Muscle of leg (tissue), 11 donors: Measurements from ENCODE around the gene MRI1. TPM values are rescaled to one million over a fixed set of nuclear protein-coding genes. Genes with fewer than 3 reads are reported as not detected.
"Not testable (repeated sequence)": the region's sequence is repeated elsewhere in the genome, so short reads cannot be mapped to it uniquely, and the experiment has no call there.

Experiments
- DNase-seq: peaks from one replicate; pipeline ENCODE4 v3.0.0; 2013
- H3K27ac ChIP-seq: one replicate; pipeline ENCODE4 v1.5.1; 2013; ENCODE audit warnings: mild to moderate bottlenecking, low read length, control low read depth
- H3K27me3 ChIP-seq: one replicate; pipeline ENCODE4 v1.6.1; 2013; ENCODE audit warnings: low read length; ENCODE audit not compliant: control insufficient read depth, insufficient read depth
- H3K36me3 ChIP-seq: one replicate; pipeline ENCODE4 v1.6.1; 2013; ENCODE audit warnings: low read length; ENCODE audit not compliant: control insufficient read depth, insufficient read depth
- H3K4me1 ChIP-seq: one replicate; pipeline ENCODE4 v1.6.1; 2013; ENCODE audit warnings: low read length; ENCODE audit not compliant: control insufficient read depth, insufficient read depth
- H3K4me3 ChIP-seq: one replicate; pipeline ENCODE4 v1.5.1; 2013; ENCODE audit warnings: low read length, control low read depth
- H3K9me3 ChIP-seq: replicated peaks from 2 replicates; pipeline ENCODE4 v1.6.1; 2013; ENCODE audit warnings: low read depth, low read length; ENCODE audit not compliant: control insufficient read depth
- WGBS: methylation state at CpG from one replicate; pipeline ENCODE4 v1.1.5; 2013; ENCODE audit warnings: missing lambda C conversion rate; ENCODE audit not compliant: insufficient coverage; 5-methylcytosine and 5-hydroxymethylcytosine counted together
- polyA plus RNA-seq, 8 donors: library from polyadenylated mRNA; unstranded; fragments of 120-200 nt; gene quantifications; one replicate each; pipeline versions ENCODE4 v1.2.1 to v1.2.3, GENCODE V29; 2013; ENCODE audit warnings: inconsistent platforms in 1 of 8, low replicate concordance in 1 of 8; ENCODE audit not compliant: insufficient read length in 8 of 8, insufficient read depth in 1 of 8
- total RNA-seq: library from RNA; stranded (reverse); fragments of 120-200 nt; gene quantifications from one replicate; pipeline ENCODE4 v1.2.4, GENCODE V29; 2013

MRI1 gene
- total and polyA plus RNA-seq, 9 donors = 15.6 to 27.9 (median 20.4) TPM

DNA sequence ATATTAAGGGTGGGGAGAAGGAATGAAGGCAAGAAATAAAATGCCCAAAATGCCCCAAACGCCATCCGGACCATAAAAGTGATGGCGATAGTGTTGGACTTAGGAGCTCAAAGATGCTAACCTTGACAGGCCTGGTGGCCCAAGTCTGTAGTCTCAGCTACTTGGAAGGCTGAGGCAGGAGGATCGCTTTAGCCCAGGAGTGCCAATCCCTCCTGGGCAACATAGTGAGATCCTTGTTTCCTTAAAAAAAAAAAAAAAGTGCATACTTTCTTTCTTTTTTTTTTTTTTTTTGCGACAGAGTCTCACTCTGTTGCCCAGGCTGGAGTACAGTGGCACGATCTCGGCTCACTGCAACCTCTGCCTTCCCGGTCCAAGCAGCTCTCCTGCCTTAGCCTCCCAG lies 32.0 kb upstream of the MRI1 start:
- Histone ChIP-seq H3K36me3 (peaks cover 4% of the 10 kb centered on the region), H3K27ac (no peak overlapping the region)
- WGBS = 95% methylated on average over 3 of the region's 8 CpGs

DNA sequence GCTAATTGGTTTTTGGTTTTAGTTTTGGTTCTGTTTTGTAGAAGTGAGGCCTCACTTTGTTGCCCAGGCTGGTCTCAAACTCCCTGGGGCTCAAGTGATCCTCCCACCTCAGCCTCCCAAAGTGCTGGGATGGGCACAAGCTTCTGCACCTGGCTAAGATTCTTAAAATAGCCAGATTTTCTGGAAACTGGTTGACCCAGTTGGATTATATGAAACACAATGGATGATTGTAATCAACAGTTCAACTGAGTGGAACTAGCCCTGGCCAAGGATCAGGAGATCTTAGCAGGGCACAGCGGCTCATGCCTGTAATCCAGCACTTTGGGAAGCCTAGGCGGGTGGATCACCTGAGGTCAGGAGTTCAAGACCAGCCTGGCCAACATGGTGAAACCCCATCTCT lies 29.6 kb upstream of the MRI1 start:
- Histone ChIP-seq H3K9me3 (no peaks in the 10 kb centered on the region), H3K27ac (no peak overlapping the region), H3K4me3 (no peak overlapping the region), H3K27me3 (no peaks in the 10 kb centered on the region), H3K36me3 (peaks cover 6% of the 10 kb centered on the region), H3K4me1 (peaks cover 10% of the 10 kb centered on the region)
- DNase-seq = no peak
- WGBS = 100% methylated on average over 2 of the region's 2 CpGs

More for the DNA sequence above, 32.0 kb upstream of the MRI1 start:
- no peak for DNase-seq
- no peaks in the 10 kb centered on the region for H3K27me3 ChIP-seq
- peaks cover 10% of the 10 kb centered on the region for H3K4me1 ChIP-seq
- no peaks in the 10 kb centered on the region for H3K9me3 ChIP-seq
- peak overlapping the region; percentile 76 for H3K4me3 ChIP-seq

DNA sequence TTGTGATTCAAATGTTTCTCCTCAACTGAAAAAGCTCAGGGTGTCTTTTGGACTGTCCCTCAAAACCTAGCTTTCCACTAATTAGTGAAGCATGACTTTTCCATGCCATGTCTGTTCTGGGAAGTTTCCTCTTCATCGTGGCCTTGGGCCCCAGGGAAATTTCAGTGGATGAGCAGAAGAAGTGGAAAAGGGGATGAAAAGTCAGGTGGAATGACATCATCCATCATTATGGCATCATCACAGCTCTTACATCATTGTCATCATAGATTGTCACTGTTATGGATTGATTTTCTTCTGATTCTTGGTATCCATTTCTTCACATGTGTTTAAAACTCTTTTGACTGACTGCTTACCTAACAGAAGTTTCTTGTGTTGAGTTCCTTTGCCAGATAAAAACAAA lies 26.2 kb upstream of the MRI1 start:
- Histone ChIP-seq H3K36me3 (peaks cover 6% of the 10 kb centered on the region), H3K4me1 (no peaks in the 10 kb centered on the region), H3K9me3 (no peaks in the 10 kb centered on the region), H3K4me3 (no peak overlapping the region), H3K27ac (no peak overlapping the region), H3K27me3 (no peaks in the 10 kb centered on the region)
- no peak for DNase-seq
- WGBS = no CpG with 5 or more reads among the region's 1 CpG

DNA sequence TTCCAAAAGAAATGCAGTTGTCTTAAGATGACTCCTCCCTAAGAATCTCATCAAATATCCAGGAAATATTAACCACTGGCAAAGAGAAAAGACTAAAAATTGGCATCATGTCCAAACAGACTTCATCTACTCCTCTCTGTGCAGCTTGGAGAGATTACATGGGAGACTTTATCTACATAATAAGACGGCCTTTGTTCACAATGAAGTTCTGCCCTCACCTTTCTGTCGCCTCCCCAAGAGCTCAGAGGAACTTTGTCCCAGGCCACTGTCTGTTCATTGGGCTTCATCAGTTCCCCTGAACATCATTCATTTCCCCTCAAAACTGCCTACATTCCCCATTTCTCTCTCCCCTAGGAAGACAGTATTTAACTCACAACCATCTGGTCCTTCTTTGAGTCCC lies 22.4 kb upstream of the MRI1 start:
- no peak for DNase-seq
- Histone ChIP-seq H3K4me3 (no peak overlapping the region), H3K9me3 (no peaks in the 10 kb centered on the region), H3K27ac (no peak overlapping the region), H3K27me3 (no peaks in the 10 kb centered on the region), H3K36me3 (peaks cover 6% of the 10 kb centered on the region), H3K4me1 (no peaks in the 10 kb centered on the region)
- 71% methylated on average over 2 of the region's 2 CpGs for WGBS

DNA sequence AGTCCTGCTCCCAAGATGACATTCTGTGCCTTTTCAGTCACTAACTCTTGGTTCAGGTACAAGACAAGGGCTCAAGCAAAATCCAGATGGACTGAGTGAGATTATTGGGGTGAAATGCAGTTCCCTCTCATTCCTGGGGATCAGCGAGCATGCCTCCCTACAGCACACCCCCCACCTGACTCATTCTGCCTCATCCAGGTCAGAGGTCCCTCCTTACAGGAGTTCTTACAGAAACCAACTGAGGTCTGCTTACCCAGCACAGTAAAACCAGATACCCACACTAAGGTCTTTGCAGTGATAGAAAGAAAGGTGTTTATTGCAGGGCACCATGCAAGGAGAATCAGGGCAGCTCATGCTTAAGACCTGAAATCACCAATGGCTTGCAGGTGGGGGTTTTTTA lies 21.6 kb upstream of the MRI1 start:
- H3K27me3 ChIP-seq = no peaks in the 10 kb centered on the region
- no CpG with 5 or more reads among the region's 1 CpG for WGBS
- peaks cover under 1% of the 10 kb centered on the region for H3K36me3 ChIP-seq
- peaks cover 3% of the 10 kb centered on the region for H3K9me3 ChIP-seq
- no peak overlapping the region for H3K27ac ChIP-seq
- H3K4me1 ChIP-seq = peaks cover 2% of the 10 kb centered on the region
- H3K4me3 ChIP-seq = no peak overlapping the region
- no peak for DNase-seq

DNA sequence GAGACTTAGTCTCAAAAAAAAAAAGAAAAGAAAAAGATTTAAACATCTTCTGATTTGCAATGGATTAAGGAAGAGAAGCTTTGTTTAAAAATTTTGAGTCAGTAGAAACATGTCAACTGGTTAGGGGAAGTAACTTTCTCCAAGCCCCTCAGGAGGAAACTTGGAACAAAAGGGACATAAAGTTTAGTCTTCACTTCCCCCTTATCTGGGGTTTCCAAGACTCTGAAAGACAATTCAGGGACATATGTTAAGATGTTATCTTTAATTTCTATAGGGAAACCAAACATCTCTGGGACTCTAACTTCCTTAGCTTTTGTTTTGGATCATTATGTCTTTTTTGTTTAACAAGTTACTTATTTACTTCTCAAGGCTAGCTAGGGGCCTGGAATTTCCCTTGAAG lies 20.1 kb upstream of the MRI1 start:
- peaks cover 3% of the 10 kb centered on the region for H3K9me3 ChIP-seq
- peaks cover 10% of the 10 kb centered on the region for H3K4me1 ChIP-seq
- H3K4me3 ChIP-seq = no peak overlapping the region
- peak overlapping the region; percentile 21 for H3K27ac ChIP-seq
- H3K36me3 ChIP-seq = no peaks in the 10 kb centered on the region
- H3K27me3 ChIP-seq = no peaks in the 10 kb centered on the region
- peak; percentile 38 for DNase-seq

DNA sequence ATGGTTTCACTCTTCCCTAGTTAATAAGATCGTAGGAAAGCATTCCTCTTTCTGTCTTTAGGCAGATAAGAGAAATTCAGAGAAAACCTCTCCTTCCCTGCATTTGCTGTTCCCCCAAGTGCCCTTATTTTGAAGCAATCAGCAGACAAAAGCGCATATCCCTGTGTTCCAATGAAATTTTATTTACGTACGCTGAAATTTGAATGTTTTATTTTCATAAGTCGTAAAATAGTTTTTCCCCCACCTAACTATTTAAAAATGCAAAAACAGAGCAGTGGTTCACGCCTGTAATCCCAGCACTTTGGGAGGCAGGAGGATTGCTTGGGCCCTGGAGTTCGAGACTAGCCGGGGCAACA lies 17.2 kb upstream of the MRI1 start:
- peaks cover 10% of the 10 kb centered on the region for H3K4me1 ChIP-seq
- peak overlapping the region; percentile 77 for H3K4me3 ChIP-seq
- 100% methylated on average over 2 of the region's 8 CpGs for WGBS
- DNase-seq = no peak
- peaks cover 3% of the 10 kb centered on the region for H3K9me3 ChIP-seq
- no peaks in the 10 kb centered on the region for H3K27me3 ChIP-seq
- peak overlapping the region; percentile 55 for H3K27ac ChIP-seq
- H3K36me3 ChIP-seq = peaks cover 11% of the 10 kb centered on the region

DNA sequence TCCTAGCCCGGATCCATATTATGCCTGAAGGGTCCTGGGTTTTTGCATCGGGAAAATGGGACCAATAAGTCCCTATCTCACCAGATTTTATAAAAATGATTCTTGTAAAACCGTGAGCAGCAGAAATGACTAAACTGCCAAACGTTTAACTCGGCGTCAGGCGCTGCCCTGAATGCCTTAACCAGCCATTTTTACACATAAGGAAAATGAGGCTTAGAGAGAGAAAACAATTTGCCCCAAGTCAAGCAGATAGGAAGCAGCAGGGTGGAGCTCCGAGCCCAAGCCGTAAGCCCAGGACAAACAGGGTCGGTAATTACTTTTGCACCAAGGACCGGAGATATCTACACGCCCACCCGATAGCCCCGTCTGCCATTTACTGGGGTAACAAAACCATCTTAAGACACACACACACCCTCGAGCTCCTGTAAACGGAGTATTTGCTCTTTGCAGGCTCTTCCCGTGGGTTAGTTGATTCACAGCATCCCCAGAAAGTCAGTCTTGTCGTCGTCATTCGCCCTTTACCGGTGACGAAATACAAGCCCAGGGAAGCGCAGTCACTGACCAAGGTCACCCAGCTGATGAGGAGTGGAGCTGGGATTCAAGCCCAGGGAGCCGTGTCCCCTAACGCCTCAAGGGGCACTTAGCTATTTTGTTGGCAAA lies 16.0 kb upstream of the MRI1 start:
- Histone ChIP-seq H3K27me3 (no peaks in the 10 kb centered on the region), H3K36me3 (peaks cover 19% of the 10 kb centered on the region), H3K4me1 (peaks cover 10% of the 10 kb centered on the region), H3K9me3 (peaks cover 3% of the 10 kb centered on the region), H3K4me3 (peak overlapping the region; percentile 77), H3K27ac (peak overlapping the region; percentile 82)
- WGBS = 2% methylated on average over 18 of the region's 25 CpGs
- DNase-seq = peak; percentile 26

DNA sequence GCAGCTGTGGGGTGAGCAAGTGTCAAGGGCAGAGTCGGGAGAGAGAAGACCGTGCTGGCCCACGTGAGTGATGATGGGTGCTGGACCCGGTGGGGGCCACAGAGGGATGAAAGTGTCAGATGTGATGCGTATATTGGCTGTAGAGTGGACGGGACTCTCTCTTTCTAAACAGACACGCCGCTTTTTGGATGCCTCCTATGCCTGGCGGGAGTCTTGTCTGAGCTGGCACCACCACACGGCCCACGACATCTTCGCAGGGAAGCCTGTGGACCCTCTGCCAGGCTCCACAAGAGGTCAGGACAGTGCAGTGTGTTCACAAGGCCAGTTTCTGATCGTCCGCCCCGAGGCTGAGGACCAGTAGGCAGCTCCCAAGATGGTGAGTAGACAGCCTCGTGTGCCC lies 12.9 kb upstream of the MRI1 start:
- H3K27ac ChIP-seq = no peak overlapping the region
- no peak overlapping the region for H3K4me3 ChIP-seq
- WGBS = 88% methylated on average over 12 of the region's 16 CpGs
- DNase-seq = no peak
- H3K27me3 ChIP-seq = no peaks in the 10 kb centered on the region
- H3K4me1 ChIP-seq = peaks cover 10% of the 10 kb centered on the region
- peaks cover 3% of the 10 kb centered on the region for H3K9me3 ChIP-seq
- H3K36me3 ChIP-seq = peaks cover 45% of the 10 kb centered on the region

DNA sequence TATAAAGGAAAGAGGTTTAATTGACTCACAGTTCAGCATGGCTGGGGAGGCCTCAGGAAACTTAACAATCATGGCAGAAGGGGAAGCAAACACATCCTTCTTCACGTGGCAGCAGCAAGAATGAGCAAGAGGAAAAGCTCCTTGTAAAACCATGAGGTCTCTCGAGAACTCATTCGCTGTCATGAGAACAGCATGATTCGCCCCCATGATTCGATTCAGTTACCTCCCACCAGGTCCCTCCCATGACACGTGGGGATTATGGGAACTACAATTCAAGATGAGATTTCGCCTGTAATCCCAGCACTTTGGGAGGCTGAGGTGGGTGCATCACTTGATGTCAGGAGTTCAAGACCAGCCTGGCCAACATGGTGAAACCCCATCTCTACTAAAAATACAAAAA lies 10.7 kb upstream of the MRI1 start:
- H3K4me1 ChIP-seq, H3K4me3 ChIP-seq: not testable (repeated sequence)

DNA sequence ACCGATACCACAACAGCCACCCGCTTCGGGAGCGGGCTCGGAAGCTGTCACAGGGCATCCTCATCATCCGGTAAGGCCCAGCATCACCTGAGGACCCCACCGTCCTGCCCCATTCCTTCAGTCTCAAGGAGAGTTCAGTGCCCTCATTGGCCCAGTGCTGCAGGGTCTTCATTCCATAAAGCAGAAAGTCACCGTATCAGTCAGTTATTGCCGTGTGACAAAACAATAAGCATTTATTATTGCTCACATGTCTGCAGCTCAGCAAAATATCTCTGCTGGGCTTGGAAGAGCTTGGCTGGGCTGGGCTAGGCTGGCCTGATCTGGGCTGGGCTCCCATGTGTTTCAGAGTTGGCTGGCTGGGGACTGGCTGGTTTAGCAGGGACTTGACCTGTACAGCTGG lies 8.1 kb upstream of the MRI1 start:
- Histone ChIP-seq H3K4me1 (no peaks in the 10 kb centered on the region), H3K4me3 (no peak overlapping the region), H3K9me3 (no peaks in the 10 kb centered on the region), H3K27me3 (no peaks in the 10 kb centered on the region), H3K27ac (no peak overlapping the region), H3K36me3 (peaks cover 79% of the 10 kb centered on the region)
- no peak for DNase-seq
- 94% methylated on average over 8 of the region's 9 CpGs for WGBS

More for the DNA sequence above, 10.7 kb upstream of the MRI1 start:
- H3K27me3 ChIP-seq, DNase-seq, H3K27ac ChIP-seq, H3K9me3 ChIP-seq: not testable (repeated sequence)
- H3K36me3 ChIP-seq = peaks cover 65% of the 10 kb centered on the region
- no CpG with 5 or more reads among the region's 7 CpGs for WGBS
